Kidney epithelial cell (primary cell): Measurements from ENCODE around the gene USP12. TPM values are rescaled to one million over a fixed set of nuclear protein-coding genes. Genes with fewer than 3 reads are reported as not detected.

Experiments
- DNase-seq: peaks from one replicate; pipeline ENCODE4 v3.0.0-alpha.2; 2010; ENCODE audit warnings: low read depth
- H3K27me3 ChIP-seq: 2 replicates; pipeline ENCODE4 v1.6.0; 2011; ENCODE audit warnings: low read length; ENCODE audit not compliant: control insufficient read depth, insufficient read depth
- H3K36me3 ChIP-seq: 2 replicates; pipeline ENCODE4 v1.5.1; 2011; ENCODE audit warnings: low read length; ENCODE audit not compliant: control insufficient read depth, insufficient read depth
- H3K4me3 ChIP-seq: 2 replicates; pipeline ENCODE4 v1.5.1; 2011; ENCODE audit warnings: low read depth, mild to moderate bottlenecking, control low read depth, low read length
- total RNA-seq: library from RNA; depleted of rRNA; stranded (reverse); fragments of >200 nt; gene quantifications from 2 replicates; pipeline ENCODE4 v1.2.3, GENCODE V29; 2015
- TF ChIP-seq, protein P1 (sequence below): IDR thresholded peaks from 2 replicates; pipeline ENCODE4 v1.5.1; 2011; ENCODE audit warnings: mild to moderate bottlenecking, moderate library complexity, low read length, control low read depth, inconsistent platforms; ENCODE audit not compliant: insufficient read depth, poor library complexity, severe bottlenecking

The USP12 gene
- total RNA-seq, 1 donor from 2014 or later, result 13.8 TPM

DNA sequence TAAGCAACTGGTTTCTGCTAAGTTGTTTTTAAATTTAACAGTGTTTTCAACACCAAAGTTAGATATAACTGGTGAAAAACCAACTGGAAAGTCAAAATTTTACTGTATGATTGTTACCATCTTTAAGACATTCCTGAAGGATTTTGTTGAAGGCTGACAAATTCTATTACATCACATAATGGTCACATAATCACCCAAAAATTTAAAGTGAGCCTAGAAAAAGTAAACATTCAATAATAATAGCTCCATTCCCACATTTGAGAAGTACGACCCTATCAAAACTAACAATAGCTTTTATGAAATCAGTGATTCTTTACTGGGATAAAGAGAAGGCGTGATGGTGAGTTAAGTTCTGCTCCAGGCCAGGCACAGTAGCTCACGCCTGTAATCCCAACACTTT lies 51.6 kb downstream of the USP12 start:
- H3K36me3 ChIP-seq, result no peaks in the 10 kb centered on the region
- no peak overlapping the region for H3K4me3 ChIP-seq
- H3K27me3 ChIP-seq, result no peaks in the 10 kb centered on the region
- DNase-seq, result no peak
- TF ChIP-seq, protein P1, sequence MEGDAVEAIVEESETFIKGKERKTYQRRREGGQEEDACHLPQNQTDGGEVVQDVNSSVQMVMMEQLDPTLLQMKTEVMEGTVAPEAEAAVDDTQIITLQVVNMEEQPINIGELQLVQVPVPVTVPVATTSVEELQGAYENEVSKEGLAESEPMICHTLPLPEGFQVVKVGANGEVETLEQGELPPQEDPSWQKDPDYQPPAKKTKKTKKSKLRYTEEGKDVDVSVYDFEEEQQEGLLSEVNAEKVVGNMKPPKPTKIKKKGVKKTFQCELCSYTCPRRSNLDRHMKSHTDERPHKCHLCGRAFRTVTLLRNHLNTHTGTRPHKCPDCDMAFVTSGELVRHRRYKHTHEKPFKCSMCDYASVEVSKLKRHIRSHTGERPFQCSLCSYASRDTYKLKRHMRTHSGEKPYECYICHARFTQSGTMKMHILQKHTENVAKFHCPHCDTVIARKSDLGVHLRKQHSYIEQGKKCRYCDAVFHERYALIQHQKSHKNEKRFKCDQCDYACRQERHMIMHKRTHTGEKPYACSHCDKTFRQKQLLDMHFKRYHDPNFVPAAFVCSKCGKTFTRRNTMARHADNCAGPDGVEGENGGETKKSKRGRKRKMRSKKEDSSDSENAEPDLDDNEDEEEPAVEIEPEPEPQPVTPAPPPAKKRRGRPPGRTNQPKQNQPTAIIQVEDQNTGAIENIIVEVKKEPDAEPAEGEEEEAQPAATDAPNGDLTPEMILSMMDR, result no peak

DNA sequence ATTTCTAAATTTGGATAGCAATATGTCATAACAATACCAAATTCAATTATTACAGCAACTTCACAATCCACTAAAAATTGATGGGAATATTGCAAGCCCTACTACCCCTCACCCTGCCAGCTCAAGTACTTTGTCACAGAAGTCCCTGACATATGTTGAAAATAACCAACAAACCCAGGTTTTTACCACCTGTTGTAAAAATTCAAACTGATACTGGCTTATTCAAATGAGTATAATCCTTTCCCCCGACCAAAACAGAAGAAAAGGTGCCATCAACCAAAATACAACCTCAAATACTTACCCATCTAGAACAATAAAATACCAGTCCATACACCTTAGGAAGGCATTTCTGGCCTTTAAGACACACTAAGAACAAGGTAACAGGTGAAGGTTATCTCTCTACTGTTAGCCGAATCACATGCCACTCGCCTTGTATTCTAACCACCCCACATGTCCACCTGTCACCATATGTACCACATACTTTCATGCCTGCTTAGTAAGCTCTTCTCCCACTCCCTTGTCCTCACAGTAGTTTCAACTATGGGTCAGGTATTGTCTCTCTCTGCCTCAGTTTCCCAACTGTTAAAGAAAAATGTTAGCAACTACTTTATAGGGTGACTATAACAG lies 53.1 kb downstream of the USP12 start:
- Histone ChIP-seq H3K27me3 (no peaks in the 10 kb centered on the region), H3K4me3 (no peak overlapping the region)
- TF ChIP-seq, protein P1, result no peak

DNA sequence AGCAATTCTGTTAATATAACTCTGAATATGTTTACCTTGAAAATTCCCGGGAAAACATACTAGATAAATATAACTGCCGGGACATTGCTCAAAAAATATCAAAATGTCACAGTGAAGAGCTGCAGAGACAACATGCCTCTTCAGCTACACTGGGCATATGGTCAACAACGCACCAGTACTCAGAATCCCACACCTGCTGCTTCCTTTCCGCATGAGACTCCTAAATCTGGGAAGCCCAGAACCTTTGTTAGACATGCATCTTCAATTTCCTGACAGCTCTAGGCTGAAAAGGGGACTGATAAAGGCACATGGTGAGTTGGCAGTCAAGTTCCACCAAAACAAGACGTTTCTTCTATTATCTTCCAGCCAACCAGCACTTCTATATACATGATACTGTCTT lies 53.7 kb downstream of the USP12 start:
- DNase-seq, result no peak
- H3K36me3 ChIP-seq, result no peaks in the 10 kb centered on the region
- no peaks in the 10 kb centered on the region for H3K27me3 ChIP-seq
- TF ChIP-seq, protein P1, result no peak
- no peak overlapping the region for H3K4me3 ChIP-seq

More for the DNA sequence above, 53.1 kb downstream of the USP12 start:
- H3K36me3 ChIP-seq, result no peaks in the 10 kb centered on the region
- DNase-seq, result no peak

DNA sequence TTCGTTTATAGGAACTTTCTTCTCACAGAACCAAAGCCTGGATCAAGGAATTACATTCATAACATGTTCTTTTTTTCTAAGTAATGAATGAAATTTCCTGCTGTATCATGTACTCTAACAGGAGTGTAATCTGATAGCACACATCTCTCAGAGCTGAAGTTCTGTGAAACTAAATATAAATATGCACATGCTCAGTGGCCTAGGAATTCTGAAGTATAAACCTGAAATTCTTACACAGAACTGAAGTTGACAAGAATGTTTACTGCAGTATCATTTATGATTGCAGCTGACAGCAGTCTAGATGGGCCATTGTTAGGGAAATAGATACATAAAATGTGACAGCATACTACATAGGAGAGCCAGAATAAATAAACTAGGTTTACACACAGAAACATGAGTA lies 54.5 kb downstream of the USP12 start:
- TF ChIP-seq, protein P1, result no peak
- H3K27me3 ChIP-seq, result no peaks in the 10 kb centered on the region
- no peak overlapping the region for H3K4me3 ChIP-seq
- no peaks in the 10 kb centered on the region for H3K36me3 ChIP-seq
- no peak for DNase-seq

DNA sequence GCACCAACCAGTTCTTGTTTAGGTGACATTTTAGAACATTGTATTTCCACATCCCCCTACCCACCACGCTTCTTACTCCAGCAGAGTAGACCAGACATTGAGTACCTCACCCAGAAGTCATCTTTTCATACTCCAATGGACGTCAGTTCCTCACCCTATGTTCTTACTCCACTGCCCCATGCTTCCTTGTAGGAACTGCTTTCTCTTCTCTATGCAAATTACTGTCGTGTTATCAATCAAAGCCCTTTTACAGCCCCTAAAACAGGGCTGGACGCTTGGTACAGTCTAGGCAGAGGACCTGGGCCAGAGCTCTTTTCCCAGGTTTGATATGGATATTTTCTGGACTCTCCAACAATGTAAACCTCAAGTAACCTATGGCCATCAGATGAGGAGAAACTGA lies 58.2 kb downstream of the USP12 start:
- no peak overlapping the region for H3K4me3 ChIP-seq
- no peaks in the 10 kb centered on the region for H3K36me3 ChIP-seq
- TF ChIP-seq, protein P1, result no peak
- no peaks in the 10 kb centered on the region for H3K27me3 ChIP-seq
- no peak for DNase-seq

DNA sequence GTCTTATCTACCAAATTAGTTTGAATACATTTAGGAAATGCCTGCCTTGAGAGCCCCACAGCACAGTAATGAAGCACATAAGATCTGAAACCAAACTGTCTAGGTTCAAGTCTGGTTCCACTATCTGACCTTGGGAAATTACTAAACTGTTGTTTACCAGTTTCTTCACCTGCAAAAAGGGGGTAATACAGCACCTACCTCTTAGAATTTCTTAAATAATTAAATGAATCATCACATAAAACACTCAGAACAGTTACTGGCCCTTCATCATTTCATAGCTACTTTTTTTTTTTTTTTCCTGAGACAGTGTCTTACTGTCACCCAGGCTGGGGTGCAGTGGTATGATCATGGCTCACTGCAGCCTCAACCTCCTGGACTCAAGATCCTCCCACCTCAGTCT lies 59.6 kb downstream of the USP12 start:
- no peak for DNase-seq
- H3K4me3 ChIP-seq, result no peak overlapping the region
- TF ChIP-seq, protein P1, result no peak
- H3K36me3 ChIP-seq, result no peaks in the 10 kb centered on the region
- H3K27me3 ChIP-seq, result no peaks in the 10 kb centered on the region
